ENCODE results near the gene ACD.

Gene ACD

DNA sequence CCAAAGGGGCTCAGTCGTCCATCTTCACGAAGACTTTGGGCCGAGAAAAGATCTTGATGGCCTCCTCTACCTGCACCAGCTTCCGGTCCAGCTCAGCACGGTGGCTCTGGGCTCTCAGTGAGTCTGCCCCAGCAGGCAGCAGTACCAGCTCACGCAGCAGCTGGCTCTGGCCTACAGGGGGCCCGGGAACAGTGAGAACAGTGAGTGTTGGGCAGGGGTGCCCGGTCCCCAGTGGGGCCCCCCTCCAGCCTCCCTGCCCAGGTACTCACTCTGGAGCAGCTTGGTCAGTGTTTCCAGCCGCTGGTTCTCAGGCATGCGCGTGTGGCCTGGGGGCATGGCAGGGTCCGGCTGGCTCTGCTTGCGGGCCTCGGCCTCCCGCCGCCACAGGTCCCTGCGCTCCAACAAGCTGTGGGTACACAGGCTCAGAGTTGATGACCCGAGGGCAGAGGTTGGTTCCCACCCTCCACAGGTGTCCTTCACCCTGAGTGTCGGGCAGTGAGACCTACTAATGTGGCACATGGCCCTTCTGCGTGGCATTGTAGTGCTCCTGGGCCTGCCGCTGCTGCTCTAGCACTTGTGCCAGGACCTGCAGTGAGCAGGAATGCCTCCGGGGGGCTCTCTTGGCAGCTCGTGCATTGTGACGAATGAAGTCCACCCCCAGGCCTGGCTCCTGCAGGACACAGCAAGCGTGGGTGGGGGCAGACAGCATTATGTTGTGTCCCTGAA, 3.3 kb upstream of the ACD start:
- Histone ChIP-seq H3K27me3 (no peaks in the 10 kb centered on the region), H3K9me3 (no peaks in the 10 kb centered on the region), H3K36me3 (peaks cover 27% of the 10 kb centered on the region), H3K27ac (no peak overlapping the region), H3K9ac (no peak overlapping the region), H3K4me3 (no peak overlapping the region), H4K20me1 (peaks cover 30% of the 10 kb centered on the region), H3K4me2 (no peak overlapping the region), H3K4me1 (peaks cover 68% of the 10 kb centered on the region)
- no peak for TF ChIP-seq Cebpa-rat (IDR thresholded peaks at IDR 0.05)

GRCh38 chr16:67662653-67663010, 2.6 kb upstream of the ACD start:
- Histone ChIP-seq H3K4me3 (no peak overlapping the region), H3K36me3 (peaks cover 34% of the 10 kb centered on the region), H4K20me1 (peaks cover 37% of the 10 kb centered on the region), H3K4me2 (no peak overlapping the region), H3K27ac (no peak overlapping the region), H3K4me1 (peaks cover 62% of the 10 kb centered on the region), H3K9me3 (no peaks in the 10 kb centered on the region), H3K9ac (no peak overlapping the region), H3K27me3 (no peaks in the 10 kb centered on the region)
- no peak for TF ChIP-seq Cebpa-rat (IDR thresholded peaks at IDR 0.05)

GRCh38 chr16:67661886-67662652, 2.0 kb upstream of the ACD start:
- Histone ChIP-seq H3K36me3 (peaks cover 40% of the 10 kb centered on the region), H3K27me3 (no peaks in the 10 kb centered on the region), H4K20me1 (peaks cover 43% of the 10 kb centered on the region), H3K9ac (no peak overlapping the region; the same call in 1 of the 2 replicates), H3K27ac (no peak overlapping the region), H3K9me3 (no peaks in the 10 kb centered on the region), H3K4me1 (peaks cover 57% of the 10 kb centered on the region), H3K4me2 (peak overlapping the region; percentile 98), H3K4me3 (peak overlapping the region; percentile 81; the same call in 1 of the 2 replicates)
- no peak for TF ChIP-seq Cebpa-rat (IDR thresholded peaks at IDR 0.05)

GRCh38 chr16:67661101-67661761, 1.2 kb upstream of the ACD start:
- Histone ChIP-seq H3K4me1 (peaks cover 54% of the 10 kb centered on the region), H3K9me3 (no peaks in the 10 kb centered on the region), H3K4me3 (peak overlapping the region; percentile 81), H3K9ac (peak overlapping the region; percentile 84), H3K36me3 (peaks cover 48% of the 10 kb centered on the region), H3K27ac (peak overlapping the region; percentile 75), H4K20me1 (peaks cover 50% of the 10 kb centered on the region), H3K4me2 (peak overlapping the region; percentile 98), H3K27me3 (no peaks in the 10 kb centered on the region)
- no peak for TF ChIP-seq Cebpa-rat (IDR thresholded peaks at IDR 0.05)

DNA sequence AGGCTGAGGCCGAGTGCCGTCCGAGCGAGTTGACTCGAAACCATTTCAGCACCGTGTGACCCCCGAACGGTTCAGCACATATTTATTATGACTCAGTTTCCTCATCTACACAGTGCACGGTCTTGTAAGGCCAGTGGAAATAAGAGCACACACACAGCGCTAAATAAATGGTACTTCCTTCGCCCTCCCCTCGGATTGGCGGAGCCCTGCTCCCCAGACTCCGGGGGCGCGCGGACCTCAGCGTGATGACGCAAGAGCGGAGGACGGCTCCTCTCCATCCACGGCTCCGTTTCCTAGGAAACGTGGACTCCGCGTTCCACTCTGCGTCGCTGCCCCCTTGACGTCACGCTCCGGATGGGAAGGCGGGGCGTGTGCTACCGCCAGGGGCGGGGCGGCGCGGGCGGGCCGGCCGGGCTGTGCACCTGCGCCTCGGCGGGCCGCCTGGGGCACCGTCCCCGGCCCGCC, 536 bp upstream of the ACD start, which contains the start of gene PARD6A:
TSS of gene PARD6A (plus strand) at position 397 of the 465 bp plus-strand sequence. CDS start 79 bp downstream, outside the sequence.
- Histone ChIP-seq H3K27me3 (no peaks in the 10 kb centered on the region), H3K27ac (peak within 1 kb of the TSS; percentile 76), H3K4me2 (peak within 1 kb of the TSS; percentile 98), H3K4me1 (peaks cover 48% of the 10 kb centered on the region), H3K9ac (peak within 1 kb of the TSS; percentile 84), H3K36me3 (peaks cover 54% of the 10 kb centered on the region), H3K4me3 (peak within 1 kb of the TSS; percentile 81), H4K20me1 (peaks cover 56% of the 10 kb centered on the region), H3K9me3 (no peaks in the 10 kb centered on the region)
- TF ChIP-seq Cebpa-rat (IDR thresholded peaks at IDR 0.05): peak; percentile 98

- peak overlapping the region; percentile 98 for H3K4me2 ChIP-seq
- peak overlapping the region; percentile 81 for H3K4me3 ChIP-seq
- H4K20me1 ChIP-seq: peaks cover 69% of the 10 kb centered on the region
- H3K9me3 ChIP-seq: no peaks in the 10 kb centered on the region
- TF ChIP-seq Cebpa-rat (IDR thresholded peaks at IDR 0.05): no peak
- H3K27me3 ChIP-seq: no peaks in the 10 kb centered on the region
- H3K36me3 ChIP-seq: peaks cover 70% of the 10 kb centered on the region
- peaks cover 36% of the 10 kb centered on the region for H3K4me1 ChIP-seq
- H3K27ac ChIP-seq: peak overlapping the region; percentile 76
- peak overlapping the region; percentile 84 for H3K9ac ChIP-seq
These were observed 998 bp downstream of the ACD start for GRCh38 chr16:67658849-67659674.

DNA sequence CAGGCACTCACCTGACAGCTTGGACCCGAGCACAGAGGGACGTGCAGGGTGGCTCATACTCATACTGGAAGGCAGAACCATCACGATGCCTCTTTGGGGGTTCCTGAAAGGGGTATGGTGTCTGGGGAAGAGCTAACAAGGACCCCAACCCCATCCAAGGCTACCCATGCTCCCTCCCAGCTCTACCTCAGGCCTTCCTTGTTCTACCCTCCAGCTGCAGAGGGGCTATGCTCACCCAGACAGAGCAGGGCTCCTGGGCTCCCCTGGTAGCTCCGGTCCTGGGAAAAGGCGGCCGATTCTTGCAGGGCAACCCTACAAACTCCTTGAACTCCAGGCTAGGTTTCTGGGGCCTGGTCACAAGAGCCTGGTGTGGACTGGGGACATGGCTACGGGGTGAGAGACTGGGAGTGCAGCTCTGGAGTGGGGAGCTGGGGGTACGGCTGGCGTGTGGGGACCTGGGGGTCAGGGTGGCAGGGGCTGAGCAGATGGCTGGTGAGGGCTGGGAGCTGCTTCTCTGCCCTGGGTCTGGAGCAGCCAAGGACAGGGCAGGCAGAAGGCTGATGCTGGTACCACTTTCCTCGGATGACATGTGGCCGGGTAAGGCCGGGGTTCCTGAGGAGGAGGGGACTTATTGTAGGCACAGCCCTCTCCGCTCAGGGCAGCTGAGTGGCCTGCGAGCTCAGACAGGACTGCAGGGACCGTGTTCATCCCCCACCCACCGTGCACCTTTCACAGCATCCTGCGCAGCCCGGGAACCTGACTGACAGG, 2.1 kb downstream of the ACD start:
- Histone ChIP-seq H3K4me2 (peak overlapping the region; percentile 98), H3K4me3 (no peak overlapping the region), H3K4me1 (peaks cover 26% of the 10 kb centered on the region), H3K9ac (peak overlapping the region; percentile 84; the same call in 1 of the 2 replicates), H3K36me3 (peaks cover 72% of the 10 kb centered on the region), H3K27me3 (no peaks in the 10 kb centered on the region), H4K20me1 (peaks cover 69% of the 10 kb centered on the region), H3K9me3 (no peaks in the 10 kb centered on the region), H3K27ac (no peak overlapping the region)
- TF ChIP-seq Cebpa-rat (IDR thresholded peaks at IDR 0.05): no peak

DNA sequence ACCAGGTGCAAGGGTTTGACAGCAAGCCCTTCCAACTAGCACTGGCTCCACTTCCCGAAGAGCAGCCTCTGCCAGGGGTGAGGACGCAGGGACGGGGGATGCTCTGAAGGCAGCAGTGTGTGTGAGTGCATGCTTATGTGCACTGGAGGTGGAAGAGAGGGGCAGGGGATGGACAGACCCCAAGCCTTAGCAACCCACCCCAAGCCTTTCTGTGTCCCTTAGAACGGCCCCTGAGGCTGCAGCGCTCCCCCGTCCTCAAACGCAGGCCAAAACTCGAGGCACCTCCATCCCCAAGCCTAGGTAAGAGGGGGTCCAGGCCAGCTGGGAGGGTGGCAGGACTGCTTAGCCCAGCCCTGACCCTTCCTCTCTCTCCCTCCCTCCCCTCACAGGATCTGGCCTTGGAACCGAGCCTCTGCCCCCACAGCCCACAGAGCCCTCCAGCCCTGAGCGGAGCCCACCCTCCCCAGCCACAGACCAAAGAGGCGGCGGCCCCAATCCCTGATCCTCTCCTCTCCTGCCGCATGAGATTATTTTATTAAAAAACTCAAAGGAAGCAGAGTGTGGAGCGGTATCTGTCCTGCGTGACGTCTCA, 2.9 kb downstream of the ACD start:
- H3K4me1 ChIP-seq: peaks cover 25% of the 10 kb centered on the region
- no peak overlapping the region for H3K4me2 ChIP-seq
- H3K9ac ChIP-seq: no peak overlapping the region
- H3K9me3 ChIP-seq: no peaks in the 10 kb centered on the region
- H3K27me3 ChIP-seq: no peaks in the 10 kb centered on the region
- peaks cover 65% of the 10 kb centered on the region for H4K20me1 ChIP-seq
- no peak overlapping the region for H3K27ac ChIP-seq
- peaks cover 70% of the 10 kb centered on the region for H3K36me3 ChIP-seq
- no peak for TF ChIP-seq Cebpa-rat (IDR thresholded peaks at IDR 0.05)
- no peak overlapping the region for H3K4me3 ChIP-seq
